Ascending aorta (tissue), 2 donors: ENCODE results near the gene USP4. TPM values are rescaled to one million over a fixed set of nuclear protein-coding genes. Genes with fewer than 3 reads are reported as not detected.
"Not testable (repeated sequence)": the region's sequence is repeated elsewhere in the genome, so short reads cannot be mapped to it uniquely, and the experiment has no call there.

Experiments used
- DNase-seq, 2 donors: peaks; one replicate each; pipeline ENCODE4 v3.0.0-alpha.2; 2019; ENCODE audit warnings: low spot score in 2 of 2
- H3K27ac ChIP-seq, 2 donors: fragments of 200-600 bp; sonication (generic); one replicate each; pipeline ENCODE4 v1.5.1; 2016 to 2017; ENCODE audit warnings: mild to moderate bottlenecking in 1 of 2
- H3K27me3 ChIP-seq: fragments of 200-600 bp; sonication (generic); one replicate; pipeline ENCODE4 v1.5.1; 2017
- H3K36me3 ChIP-seq, 2 donors: fragments of 200-600 bp; sonication (generic); one replicate each; pipeline ENCODE4 v1.5.1; 2016
- H3K4me1 ChIP-seq, 2 donors: fragments of 200-600 bp; sonication (generic); one replicate each; pipeline ENCODE4 v1.5.1; 2016 to 2017; ENCODE audit warnings: mild to moderate bottlenecking in 1 of 2
- H3K4me3 ChIP-seq, 2 donors: fragments of 200-600 bp; sonication (generic); one replicate each; pipeline ENCODE4 v1.5.1; 2016 to 2017; ENCODE audit warnings: mild to moderate bottlenecking in 1 of 2
- H3K9me3 ChIP-seq, 2 donors: fragments of 200-600 bp; sonication (generic); one replicate each; pipeline ENCODE4 v1.5.1; 2016
- intact Hi-C: fragments of 100-400 bp; cut with DNase I; formaldehyde crosslinking; loops from one replicate; pipeline ENCODE4 v1.15.1; 2023
- total RNA-seq: library from RNA; depleted of rRNA; stranded (reverse); fragments of >200 nt; gene quantifications from one replicate; pipeline ENCODE4 v1.1.0, GENCODE V29; 2016
- TF ChIP-seq, protein P1 (sequence below), 3 experiments: fragments of 200-600 bp in 2 of 3; fragments of 450-650 bp in 1 of 3; sonication (generic) in 2 of 3; IDR thresholded peaks; one replicate each; pipeline ENCODE4 v1.5.1; 2016 to 2019; ENCODE audit warnings: antibody characterized with exemption in 3 of 3, mild to moderate bottlenecking in 1 of 3, moderate library complexity in 1 of 3

Gene USP4
- total RNA-seq, 1 donor from 2014 or later = 94.7 TPM

DNA sequence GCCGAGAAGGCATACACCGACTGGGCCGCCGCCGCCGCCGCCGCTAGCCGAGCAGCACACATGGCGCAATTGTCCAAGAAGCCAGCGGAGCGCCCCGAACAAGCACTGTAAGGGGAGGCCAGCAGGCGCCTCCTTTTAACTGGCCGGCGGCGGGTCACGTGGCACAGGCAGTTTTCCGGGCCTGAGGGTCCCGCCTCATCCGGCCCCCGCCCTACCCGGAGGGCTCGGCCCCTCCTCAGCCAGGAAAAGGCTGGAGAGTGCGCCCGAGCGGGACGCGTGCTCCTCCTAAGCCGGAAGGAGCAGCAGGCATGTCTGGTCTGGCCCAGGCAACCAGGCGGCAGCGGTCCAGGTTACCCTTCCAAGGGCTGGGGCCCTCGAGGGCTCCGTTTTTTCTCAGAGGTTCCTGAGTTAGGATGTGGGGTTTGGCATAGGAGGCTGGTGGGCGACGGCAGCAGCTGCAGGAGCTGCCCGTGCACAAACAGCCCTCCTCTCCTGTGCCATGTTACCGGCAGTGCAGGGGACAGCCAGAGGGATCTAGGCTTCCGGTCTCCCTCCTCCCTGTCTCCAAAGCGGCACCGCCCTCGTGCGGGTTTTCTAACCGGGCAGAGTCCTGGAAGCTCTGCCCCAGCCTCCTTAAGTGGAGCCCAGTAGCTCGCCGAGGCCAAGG lies 18.5 kb upstream of the USP4 start, which contains the start of gene GPX1:
Gene GPX1 (minus strand): TSS at position 137 of the 667 bp plus-strand sequence. CDS start 75 bp downstream, at position 62.
- Histone ChIP-seq H3K4me1 (peaks cover 0 to 16% of the 10 kb centered on the region in 2 donors), H3K27me3 (no peaks in the 10 kb centered on the region), H3K27ac (peak within 1 kb of the TSS; percentile 91 to 95), H3K9me3 (no peaks in the 10 kb centered on the region), H3K4me3 (peak within 1 kb of the TSS; percentile 84 to 85), H3K36me3 (peaks cover 39 to 55% of the 10 kb centered on the region in 2 donors)
- intact Hi-C loops = loop anchor here (1.0 to 2.0 kb wide), 2 partner anchors 54 to 90 kb away; partner anchors contain the start of gene TCTA
- TF ChIP-seq, protein P1, sequence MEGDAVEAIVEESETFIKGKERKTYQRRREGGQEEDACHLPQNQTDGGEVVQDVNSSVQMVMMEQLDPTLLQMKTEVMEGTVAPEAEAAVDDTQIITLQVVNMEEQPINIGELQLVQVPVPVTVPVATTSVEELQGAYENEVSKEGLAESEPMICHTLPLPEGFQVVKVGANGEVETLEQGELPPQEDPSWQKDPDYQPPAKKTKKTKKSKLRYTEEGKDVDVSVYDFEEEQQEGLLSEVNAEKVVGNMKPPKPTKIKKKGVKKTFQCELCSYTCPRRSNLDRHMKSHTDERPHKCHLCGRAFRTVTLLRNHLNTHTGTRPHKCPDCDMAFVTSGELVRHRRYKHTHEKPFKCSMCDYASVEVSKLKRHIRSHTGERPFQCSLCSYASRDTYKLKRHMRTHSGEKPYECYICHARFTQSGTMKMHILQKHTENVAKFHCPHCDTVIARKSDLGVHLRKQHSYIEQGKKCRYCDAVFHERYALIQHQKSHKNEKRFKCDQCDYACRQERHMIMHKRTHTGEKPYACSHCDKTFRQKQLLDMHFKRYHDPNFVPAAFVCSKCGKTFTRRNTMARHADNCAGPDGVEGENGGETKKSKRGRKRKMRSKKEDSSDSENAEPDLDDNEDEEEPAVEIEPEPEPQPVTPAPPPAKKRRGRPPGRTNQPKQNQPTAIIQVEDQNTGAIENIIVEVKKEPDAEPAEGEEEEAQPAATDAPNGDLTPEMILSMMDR (IDR thresholded peaks at IDR 0.05) = no peak
- peak; percentile 79 to 97 for DNase-seq

DNA sequence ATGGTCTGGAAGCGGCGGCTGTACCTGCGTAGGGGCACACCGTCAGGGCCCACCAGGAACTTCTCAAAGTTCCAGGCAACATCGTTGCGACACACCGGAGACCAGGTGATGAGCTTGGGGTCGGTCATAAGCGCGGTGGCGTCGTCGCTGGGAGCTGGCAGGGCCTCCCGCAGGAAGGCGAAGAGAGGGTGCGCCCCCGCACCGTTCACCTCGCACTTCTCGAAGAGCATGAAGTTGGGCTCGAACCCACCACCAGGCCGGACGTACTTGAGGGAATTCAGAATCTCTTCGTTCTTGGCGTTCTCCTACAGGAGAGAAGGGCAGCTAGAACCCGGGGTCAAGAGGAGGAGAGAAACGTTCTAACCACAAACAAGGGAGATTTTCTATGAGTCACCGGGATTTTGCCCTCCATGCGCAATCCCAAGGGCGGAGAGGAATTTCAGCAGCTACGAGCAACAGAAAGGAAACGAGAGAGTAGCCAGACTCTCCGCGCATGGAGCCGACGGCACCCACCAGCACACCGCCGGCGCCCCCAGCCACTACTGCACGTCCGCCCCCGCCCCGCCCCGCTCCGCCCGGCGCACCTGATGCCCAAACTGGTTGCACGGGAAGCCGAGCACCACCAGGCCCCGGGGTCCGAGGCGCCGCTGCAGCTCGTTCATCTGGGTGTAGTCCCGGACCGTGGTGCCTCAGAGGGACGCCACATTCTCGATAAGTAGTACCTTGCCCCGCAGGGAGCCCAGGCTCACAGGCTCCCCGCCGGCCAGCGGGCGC lies 17.8 kb upstream of the USP4 start:
- intact Hi-C loops = loop anchor here (1.0 to 2.0 kb wide), 3 partner anchors 17 to 91 kb away; partner anchors contain the start of genes TCTA and USP4
- peaks cover 0 to 16% of the 10 kb centered on the region in 2 donors for H3K4me1 ChIP-seq
- peak overlapping the region; percentile 91 to 95 for H3K27ac ChIP-seq
- H3K4me3 ChIP-seq = peak overlapping the region; percentile 84 to 85
- peak in 1 of 2 donors; percentile 80 for DNase-seq
- H3K36me3 ChIP-seq = peaks cover 36 to 47% of the 10 kb centered on the region in 2 donors
- H3K9me3 ChIP-seq, H3K27me3 ChIP-seq: not testable (repeated sequence)

DNA sequence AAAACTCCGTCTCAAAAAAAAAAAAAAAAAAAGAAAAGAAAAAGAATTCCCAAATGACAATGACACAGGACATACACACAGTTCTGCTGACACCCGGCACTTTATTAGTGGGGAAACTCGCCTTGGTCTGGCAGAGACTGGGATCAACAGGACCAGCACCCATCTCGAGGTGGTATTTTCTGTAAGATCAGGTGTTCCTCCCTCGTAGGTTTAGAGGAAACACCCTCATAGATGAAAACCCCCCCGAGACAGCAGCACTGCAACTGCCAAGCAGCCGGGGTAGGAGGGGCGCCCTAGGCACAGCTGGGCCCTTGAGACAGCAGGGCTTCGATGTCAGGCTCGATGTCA lies 17.2 kb upstream of the USP4 start:
- not testable (repeated sequence) for DNase-seq, H3K9me3 ChIP-seq, H3K27me3 ChIP-seq
- intact Hi-C loops = loop anchor here (1.0 kb wide), 1 partner anchor 17 kb away; the partner anchor contains the start of gene USP4
- H3K36me3 ChIP-seq = peaks cover 30 to 42% of the 10 kb centered on the region in 2 donors
- H3K27ac ChIP-seq = peak overlapping the region; percentile 91 to 95
- H3K4me1 ChIP-seq = peaks cover 0 to 16% of the 10 kb centered on the region in 2 donors
- H3K4me3 ChIP-seq = peak overlapping the region; percentile 84 to 85

DNA sequence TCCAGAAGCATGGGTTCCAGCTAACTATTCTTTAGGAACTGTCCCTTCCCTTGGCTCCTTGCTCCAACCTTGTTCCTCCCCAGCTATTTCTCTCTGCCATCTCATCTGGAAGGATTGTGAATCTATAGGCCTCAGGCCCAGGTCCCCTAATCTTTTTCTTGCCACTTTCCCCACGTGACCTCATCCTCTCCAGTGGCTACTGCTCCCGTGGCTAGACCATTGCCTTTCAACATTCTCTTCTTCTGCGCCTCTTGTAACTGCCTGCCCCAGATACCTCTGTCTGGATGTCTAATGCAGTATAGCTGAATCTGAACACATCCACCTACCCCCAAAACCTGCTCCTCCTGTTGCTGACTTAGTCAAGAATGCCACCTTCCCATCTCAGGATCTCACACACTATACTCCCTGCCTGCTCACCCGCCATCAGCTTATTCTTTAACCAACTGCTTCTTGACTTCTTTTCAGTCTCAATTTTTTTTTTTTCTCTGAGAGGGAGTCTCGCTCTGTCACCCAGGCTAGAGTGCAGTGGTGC lies 13.1 kb upstream of the USP4 start:
- no peak for DNase-seq
- TF ChIP-seq, protein P1 (IDR thresholded peaks at IDR 0.05) = no peak
- intact Hi-C loops = no loop called here
- Histone ChIP-seq H3K36me3 (peaks cover 6% of the 10 kb centered on the region in 2 donors), H3K27me3 (no peaks in the 10 kb centered on the region), H3K4me1 (peaks cover 0 to 15% of the 10 kb centered on the region in 2 donors), H3K9me3 (no peaks in the 10 kb centered on the region), H3K27ac (peak overlapping the region; percentile 55 to 73), H3K4me3 (no peak overlapping the region)

DNA sequence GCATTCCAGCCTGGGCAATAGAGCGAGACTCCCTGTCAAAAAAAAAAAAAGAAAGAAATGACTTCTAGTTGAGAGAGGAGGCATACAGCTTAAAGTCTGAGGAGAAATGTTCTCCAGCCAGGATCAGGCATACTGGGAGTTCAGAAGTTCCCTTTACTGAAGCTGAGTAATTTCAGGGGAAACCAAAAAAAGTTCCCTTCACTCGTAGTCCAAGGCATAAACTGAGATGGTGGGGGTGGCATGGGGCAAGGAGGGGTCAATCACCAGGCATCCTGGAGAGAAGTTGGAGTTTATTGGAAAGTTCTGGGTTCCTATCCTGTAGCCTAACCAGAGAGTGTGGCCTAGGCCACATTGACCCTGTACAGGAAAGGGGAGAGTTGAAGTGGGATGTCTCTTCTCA lies 12.4 kb upstream of the USP4 start:
- H3K27ac ChIP-seq = peak overlapping the region; percentile 55 to 73
- intact Hi-C loops = no loop called here

DNA sequence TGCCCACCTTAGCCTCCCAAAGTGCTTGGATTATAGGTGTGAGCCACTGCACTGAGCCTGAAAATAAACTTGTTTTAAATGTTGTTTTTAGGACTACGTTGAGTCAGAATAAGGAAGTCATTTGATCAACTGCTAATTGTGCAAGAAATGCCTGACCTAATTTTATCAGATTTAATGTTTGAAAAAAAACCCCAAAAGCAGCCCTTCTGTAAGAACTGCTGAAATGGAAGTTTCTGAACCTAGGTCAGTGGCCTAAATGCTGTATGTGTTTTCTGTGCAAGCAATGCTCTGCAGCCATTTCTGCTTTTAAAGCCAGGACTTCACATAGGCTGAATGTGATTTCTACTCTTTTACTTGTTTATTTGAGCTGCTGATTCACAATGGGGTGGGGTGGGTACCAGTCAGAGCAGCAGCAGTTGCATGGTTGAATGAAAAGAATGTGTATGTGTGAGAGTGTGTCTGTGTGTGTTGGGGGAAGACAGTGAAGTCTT lies 11.7 kb upstream of the USP4 start:
- TF ChIP-seq, protein P1 (IDR thresholded peaks at IDR 0.05) = no peak
- H3K27ac ChIP-seq = peak overlapping the region; percentile 55 to 73
- intact Hi-C loops = no loop called here

More for the DNA sequence above, 12.4 kb upstream of the USP4 start:
- Histone ChIP-seq H3K9me3 (no peaks in the 10 kb centered on the region), H3K27me3 (no peaks in the 10 kb centered on the region), H3K4me1 (peaks cover 0 to 15% of the 10 kb centered on the region in 2 donors), H3K4me3 (no peak overlapping the region), H3K36me3 (peaks cover 6% of the 10 kb centered on the region in 2 donors)
- no peak for DNase-seq
- TF ChIP-seq, protein P1 (IDR thresholded peaks at IDR 0.05) = no peak

More for the DNA sequence above, 11.7 kb upstream of the USP4 start:
- Histone ChIP-seq H3K9me3 (no peaks in the 10 kb centered on the region), H3K36me3 (peaks cover 5 to 6% of the 10 kb centered on the region in 2 donors), H3K4me1 (peaks cover 0 to 13% of the 10 kb centered on the region in 2 donors), H3K27me3 (no peaks in the 10 kb centered on the region), H3K4me3 (no peak overlapping the region)
- DNase-seq = no peak
